ENCODE data around the gene FERMT3. TPM values are rescaled to one million over a fixed set of nuclear protein-coding genes. Genes with fewer than 3 reads are reported as not detected.
A peak's percentile ranks its signal among the peaks of the same experiment; 100 is the strongest.

The FERMT3 gene
- total and polyA plus RNA-seq, 2 of the 13 experiments (the other 11 are each of a cell fraction or from before 2014, with no cell fraction given), result 0.29 TPM; not detected in 1

DNA sequence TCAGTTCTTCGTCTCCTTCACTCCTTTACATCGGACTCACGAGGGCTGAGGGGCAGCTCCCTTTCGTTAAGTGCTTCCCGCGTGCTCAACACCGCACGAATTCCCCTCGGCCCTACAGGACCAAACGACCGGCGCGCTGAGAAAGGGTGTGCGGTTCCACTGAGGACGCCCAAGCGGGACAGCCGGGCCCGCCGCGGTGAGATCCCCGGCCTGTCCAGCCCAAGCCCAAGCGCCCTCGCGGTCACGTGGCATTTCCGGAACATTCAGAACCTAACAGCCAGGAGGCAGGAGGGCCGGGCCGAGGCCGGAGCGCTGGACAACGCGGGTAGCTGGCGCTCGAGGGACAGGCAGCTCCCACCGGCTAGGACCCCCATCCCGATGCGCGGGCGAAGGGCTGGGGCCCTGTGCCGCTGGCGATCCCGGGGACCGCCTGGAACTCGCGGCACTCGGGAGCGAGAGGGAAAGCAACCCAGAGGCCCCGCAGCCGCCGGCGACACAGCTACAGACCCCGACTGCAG, 21.3 kb upstream of the FERMT3 start (continued):
- TF ChIP-seq ZNF724P (CRISPR knock-in tag; IDR thresholded peaks at IDR 0.05; ENCODE audit: borderline replicate concordance) (peak; percentile 97), NPAS2 (CRISPR knock-in tag; IDR thresholded peaks at IDR 0.05; ENCODE audit: borderline replicate concordance) (no peak), GATA4 (IDR thresholded peaks at IDR 0.05; ENCODE audit: borderline replicate concordance, low read depth) (peak; percentile 77), SNRNP70 (IDR thresholded peaks at IDR 0.05; ENCODE audit: low read depth, low read length) (no peak), MAFK (conservative IDR thresholded peaks at IDR 0.05 in 1 of 2, IDR thresholded peaks at IDR 0.05 in 1 of 2; ENCODE audit: low read length in 2 of 2) (no peak), NRL (CRISPR knock-in tag; IDR thresholded peaks at IDR 0.05; ENCODE audit: borderline replicate concordance) (peak; percentile 99), TRIM24 (CRISPR knock-in tag; IDR thresholded peaks at IDR 0.05) (no peak), BRD4 (CRISPR knock-in tag; IDR thresholded peaks at IDR 0.05) (peak; percentile 73; the same call in 1 of the 2 replicates), AGO1 (IDR thresholded peaks at IDR 0.05; ENCODE audit: low read depth, low read length, poor library complexity, severe bottlenecking) (peak; percentile 47), NFE2L1 (CRISPR knock-in tag; IDR thresholded peaks at IDR 0.05; ENCODE audit: borderline replicate concordance) (peak; percentile 95; the same call in 1 of the 2 replicates), ZNF343 (CRISPR knock-in tag; IDR thresholded peaks at IDR 0.05) (peak; percentile 83; the same call in 1 of the 2 replicates), ONECUT2 (CRISPR knock-in tag; IDR thresholded peaks at IDR 0.05) (peak; percentile 63), NCOA5 (CRISPR knock-in tag; IDR thresholded peaks at IDR 0.05) (no peak), EHMT2 (IDR thresholded peaks at IDR 0.05; ENCODE audit: borderline replicate concordance, low read depth, low read length) (no peak), TEAD2 (CRISPR knock-in tag; IDR thresholded peaks at IDR 0.05) (no peak), NFYC (CRISPR knock-in tag; IDR thresholded peaks at IDR 0.05) (no peak), THAP11 (CRISPR knock-in tag; IDR thresholded peaks at IDR 0.05) (peak; percentile 73; the same call in 1 of the 2 replicates), ZFP36 (IDR thresholded peaks at IDR 0.05; ENCODE audit: borderline replicate concordance, low read depth, low read length, partially characterized antibody) (no peak), POLR2G (IDR thresholded peaks at IDR 0.05; ENCODE audit: low read depth, low read length) (peak; percentile 99), ZNF143 (CRISPR knock-in tag; IDR thresholded peaks at IDR 0.05) (peak; percentile 34; the same call in 1 of the 2 replicates), ZBTB8A (CRISPR knock-in tag; IDR thresholded peaks at IDR 0.05; ENCODE audit: borderline replicate concordance, low read depth) (peak; percentile 81; the same call in 1 of the 2 replicates)
- TF ChIP-seq, protein P1, sequence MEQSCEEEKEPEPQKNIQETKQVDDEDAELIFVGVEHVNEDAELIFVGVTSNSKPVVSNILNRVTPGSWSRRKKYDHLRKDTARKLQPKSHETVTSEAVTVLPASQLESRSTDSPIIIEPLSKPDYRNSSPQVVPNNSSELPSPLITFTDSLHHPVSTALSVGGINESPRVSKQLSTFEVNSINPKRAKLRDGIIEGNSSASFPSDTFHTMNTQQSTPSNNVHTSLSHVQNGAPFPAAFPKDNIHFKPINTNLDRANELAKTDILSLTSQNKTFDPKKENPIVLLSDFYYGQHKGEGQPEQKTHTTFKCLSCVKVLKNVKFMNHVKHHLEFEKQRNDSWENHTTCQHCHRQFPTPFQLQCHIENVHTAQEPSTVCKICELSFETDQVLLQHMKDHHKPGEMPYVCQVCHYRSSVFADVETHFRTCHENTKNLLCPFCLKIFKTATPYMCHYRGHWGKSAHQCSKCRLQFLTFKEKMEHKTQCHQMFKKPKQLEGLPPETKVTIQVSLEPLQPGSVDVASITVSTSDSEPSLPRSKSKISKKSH (CRISPR knock-in tag; IDR thresholded peaks at IDR 0.05; ENCODE audit: borderline replicate concordance), result peak; percentile 95
- TF ChIP-seq, protein P2, sequence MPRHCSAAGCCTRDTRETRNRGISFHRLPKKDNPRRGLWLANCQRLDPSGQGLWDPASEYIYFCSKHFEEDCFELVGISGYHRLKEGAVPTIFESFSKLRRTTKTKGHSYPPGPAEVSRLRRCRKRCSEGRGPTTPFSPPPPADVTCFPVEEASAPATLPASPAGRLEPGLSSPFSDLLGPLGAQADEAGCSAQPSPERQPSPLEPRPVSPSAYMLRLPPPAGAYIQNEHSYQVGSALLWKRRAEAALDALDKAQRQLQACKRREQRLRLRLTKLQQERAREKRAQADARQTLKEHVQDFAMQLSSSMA (CRISPR knock-in tag; IDR thresholded peaks at IDR 0.05), result peak; percentile 87
- TF ChIP-seq, protein P3, sequence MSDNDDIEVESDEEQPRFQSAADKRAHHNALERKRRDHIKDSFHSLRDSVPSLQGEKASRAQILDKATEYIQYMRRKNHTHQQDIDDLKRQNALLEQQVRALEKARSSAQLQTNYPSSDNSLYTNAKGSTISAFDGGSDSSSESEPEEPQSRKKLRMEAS (IDR thresholded peaks at IDR 0.05), result peak; percentile 98
- TF ChIP-seq, protein P4, sequence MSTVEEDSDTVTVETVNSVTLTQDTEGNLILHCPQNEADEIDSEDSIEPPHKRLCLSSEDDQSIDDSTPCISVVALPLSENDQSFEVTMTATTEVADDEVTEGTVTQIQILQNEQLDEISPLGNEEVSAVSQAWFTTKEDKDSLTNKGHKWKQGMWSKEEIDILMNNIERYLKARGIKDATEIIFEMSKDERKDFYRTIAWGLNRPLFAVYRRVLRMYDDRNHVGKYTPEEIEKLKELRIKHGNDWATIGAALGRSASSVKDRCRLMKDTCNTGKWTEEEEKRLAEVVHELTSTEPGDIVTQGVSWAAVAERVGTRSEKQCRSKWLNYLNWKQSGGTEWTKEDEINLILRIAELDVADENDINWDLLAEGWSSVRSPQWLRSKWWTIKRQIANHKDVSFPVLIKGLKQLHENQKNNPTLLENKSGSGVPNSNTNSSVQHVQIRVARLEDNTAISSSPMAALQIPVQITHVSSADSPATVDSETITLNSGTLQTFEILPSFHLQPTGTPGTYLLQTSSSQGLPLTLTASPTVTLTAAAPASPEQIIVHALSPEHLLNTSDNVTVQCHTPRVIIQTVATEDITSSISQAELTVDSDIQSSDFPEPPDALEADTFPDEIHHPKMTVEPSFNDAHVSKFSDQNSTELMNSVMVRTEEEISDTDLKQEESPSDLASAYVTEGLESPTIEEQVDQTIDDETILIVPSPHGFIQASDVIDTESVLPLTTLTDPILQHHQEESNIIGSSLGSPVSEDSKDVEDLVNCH (CRISPR knock-in tag; IDR thresholded peaks at IDR 0.05), result 0 out of 2 replicates have a peak, but pooled peaks have one; percentile 57
- TF ChIP-seq, protein P5, sequence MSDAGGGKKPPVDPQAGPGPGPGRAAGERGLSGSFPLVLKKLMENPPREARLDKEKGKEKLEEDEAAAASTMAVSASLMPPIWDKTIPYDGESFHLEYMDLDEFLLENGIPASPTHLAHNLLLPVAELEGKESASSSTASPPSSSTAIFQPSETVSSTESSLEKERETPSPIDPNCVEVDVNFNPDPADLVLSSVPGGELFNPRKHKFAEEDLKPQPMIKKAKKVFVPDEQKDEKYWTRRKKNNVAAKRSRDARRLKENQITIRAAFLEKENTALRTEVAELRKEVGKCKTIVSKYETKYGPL (CRISPR knock-in tag; IDR thresholded peaks at IDR 0.05), result peak; percentile 87
